GM10248 (cell line): ENCODE results near the gene ETV3.

Experiments used
- CTCF ChIA-PET: fragments of 300-600 bp; sonication (Branson Sonifier 250); formaldehyde crosslinking; extraction: SDS; loops from one replicate; lab custom pipeline; 2021; ENCODE audit warnings: antibody characterized with exemption; lab: Yijun Ruan, JAX
- POLR2A ChIA-PET: fragments of 350-650 bp; sonication (Branson Sonifier 250); formaldehyde crosslinking; extraction: SDS; loops from one replicate; lab custom pipeline; 2020; ENCODE audit warnings: antibody characterized with exemption; lab: Yijun Ruan, JAX
- DNase-seq: peaks from one replicate; pipeline ENCODE4 v3.0.0; 2012; ENCODE audit errors: extremely low spot score
- TF ChIP-seq, protein P1 (sequence below): IDR thresholded peaks from 2 replicates; pipeline ENCODE4 v1.5.1; 2012; ENCODE audit warnings: mild to moderate bottlenecking, low read depth; ENCODE audit errors: extremely low read depth, missing control alignments, control extremely low read depth

ETV3 gene

DNA sequence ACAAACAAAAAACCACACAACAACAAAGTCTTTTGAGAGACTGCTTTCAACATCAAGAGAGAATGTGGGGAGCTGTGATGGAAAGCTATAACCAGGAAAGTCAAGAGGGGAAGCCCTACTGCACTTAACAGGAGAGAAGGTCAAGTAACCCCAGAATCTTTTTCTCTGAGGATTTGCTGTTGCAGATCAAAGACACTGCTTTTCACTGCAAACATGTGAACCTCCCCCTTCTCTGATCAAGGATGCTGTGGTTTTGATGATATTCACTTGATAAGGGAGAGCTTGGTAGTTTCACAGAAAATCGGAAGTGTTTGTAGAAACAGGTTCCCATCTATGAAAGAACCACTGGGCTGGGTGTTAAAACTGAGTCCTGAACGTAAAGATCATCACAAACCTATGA, 4.8 kb downstream of the ETV3 start:
- TF ChIP-seq, protein P1, sequence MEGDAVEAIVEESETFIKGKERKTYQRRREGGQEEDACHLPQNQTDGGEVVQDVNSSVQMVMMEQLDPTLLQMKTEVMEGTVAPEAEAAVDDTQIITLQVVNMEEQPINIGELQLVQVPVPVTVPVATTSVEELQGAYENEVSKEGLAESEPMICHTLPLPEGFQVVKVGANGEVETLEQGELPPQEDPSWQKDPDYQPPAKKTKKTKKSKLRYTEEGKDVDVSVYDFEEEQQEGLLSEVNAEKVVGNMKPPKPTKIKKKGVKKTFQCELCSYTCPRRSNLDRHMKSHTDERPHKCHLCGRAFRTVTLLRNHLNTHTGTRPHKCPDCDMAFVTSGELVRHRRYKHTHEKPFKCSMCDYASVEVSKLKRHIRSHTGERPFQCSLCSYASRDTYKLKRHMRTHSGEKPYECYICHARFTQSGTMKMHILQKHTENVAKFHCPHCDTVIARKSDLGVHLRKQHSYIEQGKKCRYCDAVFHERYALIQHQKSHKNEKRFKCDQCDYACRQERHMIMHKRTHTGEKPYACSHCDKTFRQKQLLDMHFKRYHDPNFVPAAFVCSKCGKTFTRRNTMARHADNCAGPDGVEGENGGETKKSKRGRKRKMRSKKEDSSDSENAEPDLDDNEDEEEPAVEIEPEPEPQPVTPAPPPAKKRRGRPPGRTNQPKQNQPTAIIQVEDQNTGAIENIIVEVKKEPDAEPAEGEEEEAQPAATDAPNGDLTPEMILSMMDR, result no peak
- CTCF ChIA-PET, result interaction anchor here (1.5 to 6.3 kb wide), 4 partner anchors 12 to 44 kb away, joined by 4 to 78 read pairs (median 24); no protein-coding TSS in a partner anchor
- DNase-seq, result no peak
- POLR2A ChIA-PET, result no interaction called here

DNA sequence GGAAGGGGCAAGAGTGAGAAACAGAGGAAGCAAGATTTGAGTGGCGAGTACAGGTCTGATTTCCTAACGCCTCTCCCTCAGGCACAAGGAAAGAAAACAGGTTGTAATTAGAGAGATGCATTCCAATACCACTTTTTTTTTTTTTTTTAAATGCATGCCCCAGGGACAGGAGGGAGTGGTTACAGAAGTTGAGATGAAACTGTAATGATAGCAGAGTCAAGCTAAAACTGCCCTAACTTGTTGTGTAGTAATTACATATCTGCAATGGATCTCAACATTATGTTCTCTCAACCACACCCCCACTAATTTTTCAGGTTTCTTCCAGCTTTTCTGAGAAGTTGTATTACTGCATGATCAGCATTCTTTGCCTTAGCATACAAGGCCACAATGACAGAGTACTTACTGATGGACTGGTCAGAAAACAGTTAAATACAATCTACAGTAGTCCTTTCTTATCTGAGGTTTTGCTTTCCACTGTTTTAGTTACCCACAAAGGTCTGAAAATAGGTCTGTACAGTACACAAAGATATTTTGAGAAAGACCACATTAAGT, 5.5 kb downstream of the ETV3 start:
- CTCF ChIA-PET, result interaction anchor here (1.5 to 6.3 kb wide), 4 partner anchors 22 to 43 kb away, joined by 4 to 78 read pairs (median 27); no protein-coding TSS in a partner anchor
- no peak for DNase-seq
- TF ChIP-seq, protein P1, result no peak
- POLR2A ChIA-PET, result no interaction called here

DNA sequence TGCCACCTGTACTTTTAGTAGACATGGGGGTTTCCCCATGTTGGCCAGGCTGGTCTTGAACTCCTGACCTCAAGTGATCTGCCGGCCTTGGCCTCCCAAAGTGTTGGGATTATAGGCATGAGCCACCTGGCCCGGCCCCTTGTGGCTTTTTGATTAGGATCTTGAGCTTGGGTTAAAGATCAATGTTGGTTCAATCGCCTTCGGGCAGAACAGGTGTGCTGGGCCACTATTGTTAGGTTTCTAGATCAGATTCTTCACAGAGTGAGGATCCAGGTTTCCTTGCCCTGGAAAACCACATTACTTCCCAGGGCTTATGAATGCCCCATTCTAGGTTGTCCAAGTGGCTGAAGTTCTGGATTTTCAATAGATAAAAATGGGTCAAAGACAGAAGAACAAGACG, 6.1 kb downstream of the ETV3 start:
- no peak for DNase-seq
- POLR2A ChIA-PET, result interaction anchor here (0.6 kb wide), 1 partner anchor 831 kb away, joined by 3 read pairs; no protein-coding TSS in a partner anchor
- CTCF ChIA-PET, result interaction anchor here (2.6 to 6.3 kb wide), 2 partner anchors 24 to 42 kb away, joined by 11 to 78 read pairs; no protein-coding TSS in a partner anchor
- TF ChIP-seq, protein P1, result no peak

GRCh38 chr1:157131281-157131680, 6.9 kb downstream of the ETV3 start:
- POLR2A ChIA-PET, result no interaction called here

GRCh38 chr1:157124855-157125254, 13.3 kb downstream of the ETV3 start:
- TF ChIP-seq, protein P1, result no peak
- ChIA-PET POLR2A (no interaction called here), CTCF (interaction anchor here (1.2 to 3.7 kb wide), 3 partner anchors 10 to 34 kb away, joined by 3 to 22 read pairs (median 9); no protein-coding TSS in a partner anchor)
- DNase-seq, result no peak

More at GRCh38 chr1:157131281-157131680, 6.9 kb downstream of the ETV3 start:
- CTCF ChIA-PET, result interaction anchor here (1.1 to 2.6 kb wide), 2 partner anchors 21 to 41 kb away, joined by 4 to 11 read pairs; no protein-coding TSS in a partner anchor
- DNase-seq, result no peak
- TF ChIP-seq, protein P1, result no peak

GRCh38 chr1:157119448-157119847, 18.7 kb downstream of the ETV3 start:
- POLR2A ChIA-PET, result no interaction called here
- TF ChIP-seq, protein P1, result no peak
- CTCF ChIA-PET, result interaction anchor here (0.8 kb wide), 1 partner anchor 29 kb away, joined by 7 read pairs; no protein-coding TSS in a partner anchor
- DNase-seq, result no peak
